ENCODE measurements around the gene SPHK2.
A peak's percentile ranks its signal among the peaks of the same experiment; 100 is the strongest.

The SPHK2 gene

GRCh38 chr19:48578891-48579290, 40.4 kb upstream of the SPHK2 start:
- TF ChIP-seq, protein P1, sequence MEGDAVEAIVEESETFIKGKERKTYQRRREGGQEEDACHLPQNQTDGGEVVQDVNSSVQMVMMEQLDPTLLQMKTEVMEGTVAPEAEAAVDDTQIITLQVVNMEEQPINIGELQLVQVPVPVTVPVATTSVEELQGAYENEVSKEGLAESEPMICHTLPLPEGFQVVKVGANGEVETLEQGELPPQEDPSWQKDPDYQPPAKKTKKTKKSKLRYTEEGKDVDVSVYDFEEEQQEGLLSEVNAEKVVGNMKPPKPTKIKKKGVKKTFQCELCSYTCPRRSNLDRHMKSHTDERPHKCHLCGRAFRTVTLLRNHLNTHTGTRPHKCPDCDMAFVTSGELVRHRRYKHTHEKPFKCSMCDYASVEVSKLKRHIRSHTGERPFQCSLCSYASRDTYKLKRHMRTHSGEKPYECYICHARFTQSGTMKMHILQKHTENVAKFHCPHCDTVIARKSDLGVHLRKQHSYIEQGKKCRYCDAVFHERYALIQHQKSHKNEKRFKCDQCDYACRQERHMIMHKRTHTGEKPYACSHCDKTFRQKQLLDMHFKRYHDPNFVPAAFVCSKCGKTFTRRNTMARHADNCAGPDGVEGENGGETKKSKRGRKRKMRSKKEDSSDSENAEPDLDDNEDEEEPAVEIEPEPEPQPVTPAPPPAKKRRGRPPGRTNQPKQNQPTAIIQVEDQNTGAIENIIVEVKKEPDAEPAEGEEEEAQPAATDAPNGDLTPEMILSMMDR (IDR thresholded peaks at IDR 0.05; ENCODE audit: unreplicated experiment in 3 of 3): no peak
- no peak overlapping the region for H3K27ac Mint-ChIP-seq
- no peaks in the 10 kb centered on the region for H3K9me3 Mint-ChIP-seq
- no peaks in the 10 kb centered on the region for H3K36me3 Mint-ChIP-seq (ENCODE audit: low read depth)
- H3K4me1 Mint-ChIP-seq: no peaks in the 10 kb centered on the region
- no peaks in the 10 kb centered on the region for H3K27me3 Mint-ChIP-seq (ENCODE audit: low read depth)
- no peak overlapping the region for H3K4me3 Mint-ChIP-seq

DNA sequence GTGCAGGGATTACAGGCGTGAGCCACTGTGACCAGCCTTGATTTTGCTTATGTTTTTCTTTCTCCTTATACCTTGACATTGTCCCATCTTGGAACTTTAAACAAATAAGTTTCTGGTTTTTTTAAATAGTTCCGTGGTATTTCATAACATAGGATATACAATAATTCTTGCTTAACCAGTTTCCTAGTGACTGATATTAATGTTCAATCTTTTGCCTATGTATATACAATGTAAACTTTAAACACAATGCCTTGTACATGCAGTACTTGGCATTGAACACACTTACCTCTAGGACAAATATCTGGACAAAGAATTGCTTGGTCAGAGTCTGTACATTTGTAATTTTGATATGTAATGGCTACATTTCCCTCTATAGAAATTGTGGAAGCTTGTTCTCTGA, 37.1 kb upstream of the SPHK2 start:
- Mint-ChIP-seq H3K4me3 (no peak overlapping the region), H3K27me3 (ENCODE audit: low read depth) (peaks cover 6% of the 10 kb centered on the region), H3K27ac (no peak overlapping the region), H3K4me1 (no peaks in the 10 kb centered on the region), H3K9me3 (no peaks in the 10 kb centered on the region), H3K36me3 (ENCODE audit: low read depth) (no peaks in the 10 kb centered on the region)
- TF ChIP-seq, protein P1 (IDR thresholded peaks at IDR 0.05; ENCODE audit: unreplicated experiment in 3 of 3): no peak

- Mint-ChIP-seq H3K27me3 (ENCODE audit: low read depth) (peaks cover 25% of the 10 kb centered on the region), H3K27ac (no peak overlapping the region), H3K4me3 (no peak overlapping the region), H3K4me1 (no peaks in the 10 kb centered on the region), H3K9me3 (no peaks in the 10 kb centered on the region), H3K36me3 (ENCODE audit: low read depth) (no peaks in the 10 kb centered on the region)
- TF ChIP-seq, protein P1 (IDR thresholded peaks at IDR 0.05; ENCODE audit: unreplicated experiment in 3 of 3): no peak
These were observed 31.9 kb upstream of the SPHK2 start for GRCh38 chr19:48587387-48587786.

DNA sequence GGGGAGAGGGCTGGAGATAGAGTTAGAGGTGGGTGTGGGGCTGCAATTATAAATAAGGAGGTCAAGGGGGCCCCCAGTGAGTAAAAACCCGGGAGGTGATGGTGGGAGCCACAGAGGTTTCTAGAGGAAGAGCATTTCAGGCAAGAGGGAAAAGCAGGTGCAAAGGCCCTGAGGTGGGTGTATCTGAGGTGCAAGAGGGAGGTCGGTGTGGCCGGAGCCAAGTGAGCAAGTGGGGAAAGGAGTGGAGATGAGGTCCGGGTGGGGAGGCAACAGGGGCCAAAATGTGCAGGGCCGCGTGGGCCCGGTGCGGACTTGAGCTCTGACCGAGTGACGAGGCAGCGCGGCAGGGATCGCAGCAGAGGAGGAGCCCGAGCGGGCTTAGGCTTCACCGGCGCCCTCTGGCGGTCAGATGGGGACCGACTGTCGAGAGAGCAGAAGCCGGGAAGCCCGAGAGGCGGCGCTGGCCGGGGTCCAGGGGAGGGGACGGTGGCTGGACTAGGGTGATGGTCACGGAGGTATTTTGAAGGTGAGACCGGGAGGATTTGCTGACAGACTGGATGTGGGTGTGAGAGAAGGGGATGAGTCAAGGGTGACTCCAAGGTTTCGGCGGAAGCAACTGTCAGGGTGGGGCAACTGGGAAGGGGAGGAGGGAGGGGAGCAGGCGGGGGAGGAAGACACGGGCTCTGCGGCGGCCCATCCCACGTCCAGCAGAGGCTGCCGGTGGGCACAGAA, 30.5 kb upstream of the SPHK2 start:
- Mint-ChIP-seq H3K9me3 (no peaks in the 10 kb centered on the region), H3K27ac (no peak overlapping the region)
- TF ChIP-seq, protein P1 (IDR thresholded peaks at IDR 0.05; ENCODE audit: unreplicated experiment in 3 of 3): peak; percentile 87 to 94 (median 91)

GRCh38 chr19:48591021-48591420, 28.3 kb upstream of the SPHK2 start:
- no peaks in the 10 kb centered on the region for H3K36me3 Mint-ChIP-seq (ENCODE audit: low read depth)
- no peaks in the 10 kb centered on the region for H3K4me1 Mint-ChIP-seq
- H3K27me3 Mint-ChIP-seq (ENCODE audit: low read depth): peaks cover 25% of the 10 kb centered on the region

More for the DNA sequence above, 30.5 kb upstream of the SPHK2 start:
- Mint-ChIP-seq H3K4me1 (no peaks in the 10 kb centered on the region), H3K4me3 (peak overlapping the region; percentile 51 to 77 (median 75)), H3K27me3 (ENCODE audit: low read depth) (peaks cover 25% of the 10 kb centered on the region), H3K36me3 (ENCODE audit: low read depth) (no peaks in the 10 kb centered on the region)

More at GRCh38 chr19:48591021-48591420, 28.3 kb upstream of the SPHK2 start:
- H3K4me3 Mint-ChIP-seq: no peak overlapping the region
- H3K9me3 Mint-ChIP-seq: no peaks in the 10 kb centered on the region
- TF ChIP-seq, protein P1 (IDR thresholded peaks at IDR 0.05; ENCODE audit: unreplicated experiment in 3 of 3): no peak
- no peak overlapping the region for H3K27ac Mint-ChIP-seq
